GM12865 (cell line): ENCODE results near the gene WDTC1.

Experiments
- DNase-seq: peaks from one replicate; pipeline ENCODE4 v3.0.0; 2010; ENCODE audit warnings: low read depth
- H3K4me3 ChIP-seq: 2 replicates; pipeline ENCODE4 v1.5.1; 2011; ENCODE audit warnings: mild to moderate bottlenecking, low read depth, low read length, control low read depth
- TF ChIP-seq, protein P1 (sequence below): IDR thresholded peaks from 2 replicates; pipeline ENCODE4 v1.5.1; 2011; ENCODE audit warnings: low read length, control low read depth, low read depth, inconsistent platforms; ENCODE audit not compliant: insufficient read depth; ENCODE audit errors: missing control alignments

The WDTC1 gene

DNA sequence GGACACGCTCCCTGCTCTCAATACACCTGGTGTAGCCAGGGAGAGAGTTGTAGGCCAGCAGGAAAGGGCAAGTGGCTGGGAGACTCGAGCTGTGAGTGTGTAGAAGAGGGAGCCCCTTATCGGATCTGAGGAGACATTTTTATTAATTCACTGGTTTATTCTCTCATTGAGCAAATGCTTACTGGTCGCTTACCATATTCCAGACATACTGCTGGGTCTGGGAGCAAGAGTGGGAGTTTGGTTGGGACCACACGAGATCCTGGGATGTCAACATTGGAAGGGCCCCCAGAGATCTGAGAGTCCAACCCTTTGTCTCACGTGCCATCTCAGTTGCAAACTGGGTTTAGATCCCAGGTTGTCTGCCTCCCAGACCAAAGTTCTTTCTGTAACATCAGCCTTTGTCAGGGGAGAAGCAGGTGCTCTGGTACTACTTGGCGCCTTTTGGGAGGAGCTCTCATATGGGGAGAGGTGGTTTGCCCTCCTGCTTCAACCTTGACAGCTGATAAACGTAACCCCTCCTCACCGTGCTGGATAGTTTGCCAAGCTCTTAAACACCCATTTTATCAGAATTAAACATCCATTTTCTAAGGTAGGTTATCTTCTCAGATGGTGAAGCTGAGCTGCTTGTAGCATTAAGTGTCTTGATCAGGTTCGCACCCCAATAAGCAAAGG lies 88.3 kb downstream of the WDTC1 start:
- H3K4me3 ChIP-seq: peak overlapping the region; percentile 69
- DNase-seq: no peak
- TF ChIP-seq, protein P1, sequence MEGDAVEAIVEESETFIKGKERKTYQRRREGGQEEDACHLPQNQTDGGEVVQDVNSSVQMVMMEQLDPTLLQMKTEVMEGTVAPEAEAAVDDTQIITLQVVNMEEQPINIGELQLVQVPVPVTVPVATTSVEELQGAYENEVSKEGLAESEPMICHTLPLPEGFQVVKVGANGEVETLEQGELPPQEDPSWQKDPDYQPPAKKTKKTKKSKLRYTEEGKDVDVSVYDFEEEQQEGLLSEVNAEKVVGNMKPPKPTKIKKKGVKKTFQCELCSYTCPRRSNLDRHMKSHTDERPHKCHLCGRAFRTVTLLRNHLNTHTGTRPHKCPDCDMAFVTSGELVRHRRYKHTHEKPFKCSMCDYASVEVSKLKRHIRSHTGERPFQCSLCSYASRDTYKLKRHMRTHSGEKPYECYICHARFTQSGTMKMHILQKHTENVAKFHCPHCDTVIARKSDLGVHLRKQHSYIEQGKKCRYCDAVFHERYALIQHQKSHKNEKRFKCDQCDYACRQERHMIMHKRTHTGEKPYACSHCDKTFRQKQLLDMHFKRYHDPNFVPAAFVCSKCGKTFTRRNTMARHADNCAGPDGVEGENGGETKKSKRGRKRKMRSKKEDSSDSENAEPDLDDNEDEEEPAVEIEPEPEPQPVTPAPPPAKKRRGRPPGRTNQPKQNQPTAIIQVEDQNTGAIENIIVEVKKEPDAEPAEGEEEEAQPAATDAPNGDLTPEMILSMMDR: no peak

- no peak for DNase-seq
- H3K4me3 ChIP-seq: no peak overlapping the region
- TF ChIP-seq, protein P1: no peak
Observed at GRCh38 chr1:27325286-27325685, 90.9 kb downstream of the WDTC1 start.

DNA sequence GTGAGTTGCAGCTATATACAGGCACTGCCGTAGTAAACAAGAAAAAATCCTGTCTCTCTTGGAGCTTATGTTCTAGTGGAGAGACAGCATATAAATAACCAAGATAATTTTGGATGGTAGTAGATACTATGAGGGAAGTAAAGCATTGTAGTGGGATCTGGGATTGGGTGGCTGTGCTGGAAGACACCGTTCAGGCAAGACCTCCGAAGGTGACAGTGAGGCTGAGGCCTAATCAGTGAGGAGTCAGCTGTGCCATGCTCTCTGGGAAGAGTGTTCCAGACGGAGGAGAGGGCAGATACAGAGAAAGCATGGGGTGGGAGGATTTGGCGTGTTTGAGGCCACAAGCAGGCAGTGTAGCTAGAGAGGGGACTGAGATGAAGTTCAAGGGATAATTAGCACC lies 93.5 kb downstream of the WDTC1 start:
- TF ChIP-seq, protein P1: no peak
- DNase-seq: no peak
- H3K4me3 ChIP-seq: no peak overlapping the region

- DNase-seq: no peak
- H3K4me3 ChIP-seq: no peak overlapping the region
- TF ChIP-seq, protein P1: no peak
Observed at GRCh38 chr1:27330786-27331185, 96.4 kb downstream of the WDTC1 start.

GRCh38 chr1:27331426-27331825 lies 97.0 kb downstream of the WDTC1 start:
- no peak overlapping the region for H3K4me3 ChIP-seq
- no peak for DNase-seq
- TF ChIP-seq, protein P1: no peak

DNA sequence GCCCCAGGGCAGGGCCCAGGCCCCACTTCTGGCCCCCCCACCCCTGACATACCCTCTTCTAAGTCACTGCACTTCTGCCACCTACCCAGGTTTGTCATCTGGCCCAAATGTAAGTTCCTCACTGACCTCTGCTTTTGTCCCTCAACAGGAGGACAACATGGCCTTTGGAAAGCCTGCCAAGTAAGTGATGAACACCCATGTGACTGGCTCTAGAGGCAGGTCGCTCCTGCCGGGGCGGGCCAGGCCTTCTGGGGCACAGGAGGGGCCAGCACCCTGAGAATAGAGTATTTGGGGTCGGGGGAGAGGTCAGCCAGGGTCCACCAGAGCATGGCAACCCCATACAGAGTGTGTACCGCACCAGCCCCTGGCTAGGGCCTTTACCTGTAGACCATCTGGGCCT lies 97.5 kb downstream of the WDTC1 start:
- DNase-seq: no peak
- H3K4me3 ChIP-seq: no peak overlapping the region
- TF ChIP-seq, protein P1: no peak
